ENCODE results near the gene RNF41.

RNF41 gene

DNA sequence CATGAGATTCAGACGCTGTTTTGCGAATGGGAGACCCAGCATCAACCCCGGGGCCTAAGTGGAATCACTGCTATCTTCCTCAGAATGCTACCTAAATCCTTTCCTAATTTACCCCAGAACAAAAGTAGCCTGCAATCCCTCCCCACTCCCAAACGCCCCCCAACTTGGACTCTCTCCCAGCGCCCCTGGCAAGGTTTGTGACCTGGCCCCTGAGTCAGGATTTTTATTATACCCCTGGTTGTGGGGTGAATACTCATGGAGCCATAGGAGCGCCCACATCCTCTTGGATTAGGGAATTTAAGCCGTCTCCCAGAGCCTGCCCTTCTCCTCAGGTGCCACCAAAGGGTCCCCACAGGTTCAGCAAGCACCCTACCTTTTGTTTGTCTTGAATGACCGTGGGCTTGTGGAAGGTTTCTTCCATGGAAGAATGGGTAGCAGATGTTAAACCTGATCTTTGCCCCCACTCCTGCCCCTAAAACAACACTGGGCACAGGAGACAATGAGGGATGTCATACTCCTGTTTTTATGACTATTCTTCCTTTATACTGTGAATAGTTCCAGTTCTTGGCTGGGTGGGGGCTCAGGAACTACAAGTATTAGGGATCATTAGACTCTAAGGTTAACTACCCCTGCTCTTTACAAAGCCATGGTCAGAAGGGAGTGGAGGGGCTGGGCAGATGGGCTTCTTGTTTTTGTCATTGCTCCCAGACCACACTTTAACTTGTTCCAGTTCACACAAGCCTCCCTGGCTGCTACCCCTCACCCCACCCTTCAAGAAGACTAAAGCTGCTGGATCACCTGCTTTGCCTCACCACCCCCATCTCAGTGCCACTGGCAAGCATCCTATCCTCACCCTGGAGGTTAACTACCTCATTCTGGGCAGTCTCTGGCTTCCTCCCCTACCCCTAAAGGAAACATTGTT is 68.7 kb downstream of the RNF41 start:
- DNase-seq (ENCODE audit: low spot score): no peak

Measured in CD4-positive, alpha-beta T cell treated with Interleukin-15 for 4 hours (primary cell).